GM19468 (cell line): ENCODE measurements around the gene IQUB.
"Not testable (repeated sequence)": the region's sequence is repeated elsewhere in the genome, so short reads cannot be mapped to it uniquely, and the experiment has no call there.

Experiments
- ATAC-seq: cut with Tn5 transposase; IDR thresholded peaks from one replicate; pipeline ENCODE4 v1.9.1; 2021; ENCODE audit warnings: mild to moderate bottlenecking, moderate library complexity, moderate number of reproducible peaks; ENCODE audit not compliant: unreplicated experiment; ENCODE audit errors: extremely low read depth

The IQUB gene

GRCh38 chr7:123425246-123425645 lies 109.1 kb downstream of the IQUB start:
- ATAC-seq = no peak

- ATAC-seq = no peak
Observed at GRCh38 chr7:123424463-123424862, 109.9 kb downstream of the IQUB start.

- no peak for ATAC-seq
Observed at GRCh38 chr7:123423622-123424021, 110.8 kb downstream of the IQUB start.

- ATAC-seq = no peak
Observed at GRCh38 chr7:123417580-123417979, 116.8 kb downstream of the IQUB start.

DNA sequence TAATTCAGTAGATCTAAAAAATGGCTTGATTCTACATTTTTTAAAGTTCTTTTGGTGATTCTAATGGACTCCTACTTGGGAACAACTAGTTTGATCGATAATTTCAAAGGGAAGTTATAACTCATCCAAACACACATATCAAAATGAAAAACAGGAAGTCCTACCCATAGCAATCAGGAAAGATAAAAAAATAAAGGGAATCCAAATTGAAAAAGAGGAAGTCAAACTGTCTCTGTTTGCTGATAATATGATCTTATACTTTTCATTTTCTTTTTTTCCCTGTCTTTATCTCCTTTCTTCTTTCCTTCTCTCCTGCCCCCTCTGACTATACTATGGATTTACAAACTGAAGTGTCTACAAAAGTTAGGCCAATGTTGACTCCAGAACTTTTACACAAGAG lies 118.8 kb downstream of the IQUB start:
- ATAC-seq = no peak

GRCh38 chr7:123410273-123410904 lies 124.0 kb downstream of the IQUB start:
- no peak for ATAC-seq

DNA sequence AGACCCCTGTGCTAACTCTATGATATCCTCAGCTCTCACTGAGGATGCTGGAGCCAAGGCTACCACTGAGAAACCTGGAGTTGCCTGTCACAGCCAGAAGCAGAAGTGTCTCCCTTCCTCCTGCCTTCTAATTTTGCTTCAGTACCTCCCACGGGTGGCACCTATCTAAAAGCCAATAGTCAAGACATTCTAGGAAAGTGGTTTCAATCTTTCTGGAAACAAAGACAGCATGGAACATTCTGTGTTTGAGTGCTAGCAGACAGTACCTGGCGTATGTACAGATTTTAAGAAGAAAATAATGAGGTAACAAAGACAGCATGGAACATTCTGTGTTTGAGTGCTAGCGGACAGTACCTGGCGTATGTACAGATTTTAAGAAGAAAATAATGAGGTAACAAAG lies 126.4 kb downstream of the IQUB start:
- ATAC-seq = not testable (repeated sequence)
